ENCODE measurements around the gene TNFRSF8. TPM values are rescaled to one million over a fixed set of nuclear protein-coding genes. Genes with fewer than 3 reads are reported as not detected.

TNFRSF8 gene
- total and polyA plus RNA-seq, 7 donors = 0.25 to 0.86 (median 0.49) TPM

GRCh38 chr1:12146343-12147112 is 83.4 kb downstream of the TNFRSF8 start:
- Histone ChIP-seq H3K27ac (peak overlapping the region; percentile 58), H3K4me1 (peaks cover 6% of the 10 kb centered on the region), H3K36me3 (ENCODE audit: insufficient read depth in 1 of 2, low read depth in 1 of 2) (no peaks in the 10 kb centered on the region), H3K9me3 (no peaks in the 10 kb centered on the region), H3K4me3 (no peak overlapping the region), H3K27me3 (ENCODE audit: insufficient read depth in 3 of 3, low read length in 2 of 3) (no peaks in the 10 kb centered on the region)
- TF ChIP-seq CTCF (IDR thresholded peaks at IDR 0.05) = no peak
- no peak for DNase-seq
- intact Hi-C loops (cut with DNase I) = no loop called here
- no peak for ATAC-seq
- 76 to 84% (median 81%) methylated on average over 20 of the region's 20 CpGs for WGBS, 3 donors

- no peak overlapping the region for H3K4me3 ChIP-seq
- peak overlapping the region; percentile 58 for H3K27ac ChIP-seq
- H3K27me3 ChIP-seq (ENCODE audit: insufficient read depth in 3 of 3, low read length in 2 of 3) = no peaks in the 10 kb centered on the region
- 75 to 89% (median 78%) methylated on average over 8 of the region's 8 CpGs for WGBS, 3 donors
- no peak for DNase-seq
- no peaks in the 10 kb centered on the region for H3K36me3 ChIP-seq (ENCODE audit: insufficient read depth in 1 of 2, low read depth in 1 of 2)
- intact Hi-C loops (cut with DNase I) = no loop called here
- TF ChIP-seq CTCF (IDR thresholded peaks at IDR 0.05) = no peak
- H3K4me1 ChIP-seq = peaks cover 6% of the 10 kb centered on the region
- ATAC-seq = no peak
- H3K9me3 ChIP-seq = no peaks in the 10 kb centered on the region
Measured at GRCh38 chr1:12147201-12147701, 84.1 kb downstream of the TNFRSF8 start.

- no peak for TF ChIP-seq CTCF (IDR thresholded peaks at IDR 0.05)
- Histone ChIP-seq H3K9me3 (no peaks in the 10 kb centered on the region), H3K27ac (peak overlapping the region; percentile 58), H3K4me1 (peaks cover 6% of the 10 kb centered on the region), H3K36me3 (ENCODE audit: insufficient read depth in 1 of 2, low read depth in 1 of 2) (no peaks in the 10 kb centered on the region), H3K27me3 (ENCODE audit: insufficient read depth in 3 of 3, low read length in 2 of 3) (no peaks in the 10 kb centered on the region), H3K4me3 (no peak overlapping the region)
- WGBS, 3 donors = 69 to 70% (median 70%) methylated on average over 8 of the region's 8 CpGs
- ATAC-seq = no peak
- intact Hi-C loops (cut with DNase I) = no loop called here
- DNase-seq = no peak
Measured at GRCh38 chr1:12148160-12148957, 85.3 kb downstream of the TNFRSF8 start.

- Histone ChIP-seq H3K4me1 (peaks cover 1% of the 10 kb centered on the region), H3K36me3 (ENCODE audit: insufficient read depth in 1 of 2, low read depth in 1 of 2) (no peaks in the 10 kb centered on the region), H3K27ac (peak overlapping the region; percentile 58), H3K4me3 (no peak overlapping the region), H3K27me3 (ENCODE audit: insufficient read depth in 3 of 3, low read length in 2 of 3) (no peaks in the 10 kb centered on the region), H3K9me3 (no peaks in the 10 kb centered on the region)
- no peak for TF ChIP-seq CTCF (IDR thresholded peaks at IDR 0.05)
- DNase-seq (no peak), ATAC-seq (no peak)
- 61 to 74% (median 68%) methylated on average over 5 of the region's 5 CpGs for WGBS, 3 donors
- intact Hi-C loops (cut with DNase I) = no loop called here
Measured at GRCh38 chr1:12148958-12149790, 86.1 kb downstream of the TNFRSF8 start.
